Type B pancreatic cell (in vitro differentiated cells): ENCODE results near the gene LAMA5. TPM values are rescaled to one million over a fixed set of nuclear protein-coding genes. Genes with fewer than 3 reads are reported as not detected.

Experiments used
- DNase-seq: peaks from one replicate; pipeline ENCODE4 v3.0.0; 2021; ENCODE audit warnings: mixed read lengths; ENCODE audit not compliant: unreplicated experiment; ENCODE audit errors: extremely low spot score
- H3K27ac Mint-ChIP-seq: 2 replicates; pipeline ENCODE4 v1.8.0; 2021; ENCODE audit warnings: mild to moderate bottlenecking, mixed read lengths
- H3K27me3 Mint-ChIP-seq: 2 replicates; pipeline ENCODE4 v1.8.0; 2021; ENCODE audit warnings: mixed read lengths
- H3K36me3 Mint-ChIP-seq: 2 replicates; pipeline ENCODE4 v1.8.0; 2021; ENCODE audit warnings: mixed read lengths
- H3K4me1 Mint-ChIP-seq: one replicate; pipeline ENCODE4 v1.8.0; 2021; ENCODE audit warnings: mixed read lengths; ENCODE audit not compliant: unreplicated experiment
- H3K4me3 Mint-ChIP-seq: 2 replicates; pipeline ENCODE4 v1.8.0; 2021; ENCODE audit warnings: mild to moderate bottlenecking, mixed read lengths
- H3K9me3 Mint-ChIP-seq: 2 replicates; pipeline ENCODE4 v1.8.0; 2021; ENCODE audit warnings: mixed read lengths
- CTCF ChIP-seq: fragments of 200-600 bp; sonication (generic); conservative IDR thresholded peaks from 2 replicates; pipeline ENCODE4 v1.5.0; 2021; ENCODE audit warnings: antibody characterized with exemption, mild to moderate bottlenecking
- total RNA-seq: library from RNA; stranded (reverse); gene quantifications from 2 replicates; pipeline ENCODE4 v1.2.1, GENCODE V29; 2021; ENCODE audit warnings: low replicate concordance

Gene LAMA5
- total RNA-seq, 1 donor from 2014 or later = 246 TPM

GRCh38 chr20:62371588-62372041 is 4.5 kb upstream of the LAMA5 start:
- Mint-ChIP-seq H3K9me3 (no peaks in the 10 kb centered on the region), H3K36me3 (no peaks in the 10 kb centered on the region), H3K27me3 (no peaks in the 10 kb centered on the region), H3K27ac (no peak overlapping the region), H3K4me3 (no peak overlapping the region), H3K4me1 (peaks cover 13% of the 10 kb centered on the region)
- TF ChIP-seq CTCF = no peak
- DNase-seq = no peak

GRCh38 chr20:62370807-62371587 is 3.9 kb upstream of the LAMA5 start:
- DNase-seq = no peak
- H3K27ac Mint-ChIP-seq = no peak overlapping the region
- H3K4me3 Mint-ChIP-seq = no peak overlapping the region
- no peaks in the 10 kb centered on the region for H3K27me3 Mint-ChIP-seq
- H3K36me3 Mint-ChIP-seq = no peaks in the 10 kb centered on the region
- no peaks in the 10 kb centered on the region for H3K9me3 Mint-ChIP-seq
- TF ChIP-seq CTCF = no peak
- peaks cover 13% of the 10 kb centered on the region for H3K4me1 Mint-ChIP-seq

- no peak overlapping the region for H3K27ac Mint-ChIP-seq
- no peak for DNase-seq
These were observed 3.1 kb upstream of the LAMA5 start for GRCh38 chr20:62370115-62370806.

GRCh38 chr20:62369815-62370114 is 2.7 kb upstream of the LAMA5 start:
- TF ChIP-seq CTCF = no peak
- Mint-ChIP-seq H3K4me1 (peaks cover 13% of the 10 kb centered on the region), H3K4me3 (no peak overlapping the region), H3K27ac (no peak overlapping the region), H3K27me3 (no peaks in the 10 kb centered on the region), H3K9me3 (no peaks in the 10 kb centered on the region), H3K36me3 (no peaks in the 10 kb centered on the region)
- no peak for DNase-seq

More at GRCh38 chr20:62370115-62370806, 3.1 kb upstream of the LAMA5 start:
- Mint-ChIP-seq H3K9me3 (no peaks in the 10 kb centered on the region), H3K27me3 (no peaks in the 10 kb centered on the region), H3K36me3 (no peaks in the 10 kb centered on the region), H3K4me1 (peaks cover 13% of the 10 kb centered on the region), H3K4me3 (no peak overlapping the region)
- no peak for TF ChIP-seq CTCF

- peaks cover 9% of the 10 kb centered on the region for H3K4me1 Mint-ChIP-seq
- peak overlapping the region; percentile 75 for H3K27ac Mint-ChIP-seq
- no peaks in the 10 kb centered on the region for H3K27me3 Mint-ChIP-seq
- H3K4me3 Mint-ChIP-seq = peak overlapping the region; percentile 77
- no peak for DNase-seq
- TF ChIP-seq CTCF = peak; percentile 83
- H3K36me3 Mint-ChIP-seq = no peaks in the 10 kb centered on the region
- H3K9me3 Mint-ChIP-seq = no peaks in the 10 kb centered on the region
These were observed 2.1 kb upstream of the LAMA5 start for GRCh38 chr20:62368976-62369814.
